ENCODE measurements around the gene TAS1R1.

The TAS1R1 gene

DNA sequence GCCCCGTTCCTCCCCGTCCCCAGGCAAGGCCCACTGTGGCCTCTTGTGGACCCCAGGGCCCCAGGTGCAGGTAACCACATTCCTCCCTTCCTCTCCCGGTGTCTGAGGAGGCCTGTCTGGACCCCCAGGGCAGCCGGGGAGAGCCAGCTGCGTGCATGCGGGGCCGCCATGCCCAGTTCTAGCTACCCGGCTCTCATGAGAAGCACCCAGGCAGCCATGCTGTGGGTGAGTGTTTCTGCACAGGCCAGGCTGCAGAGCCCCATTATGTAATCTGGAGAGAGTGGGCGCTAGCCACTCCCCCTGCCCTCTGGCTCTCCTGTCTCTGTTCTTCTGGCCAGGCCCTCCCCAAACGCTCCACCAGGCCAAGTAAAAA lies 45.2 kb upstream of the TAS1R1 start:
- Histone ChIP-seq H3K4me3 (ENCODE audit: low read length) (no peak overlapping the region), H3K4me2 (ENCODE audit: low read length) (no peak overlapping the region), H3K27ac (ENCODE audit: low read depth, low read length) (no peak overlapping the region), H3K79me2 (ENCODE audit: control insufficient read depth, low read length) (no peaks in the 10 kb centered on the region), H3F3A (ENCODE audit: control insufficient read depth, insufficient read depth) (no peaks in the 10 kb centered on the region), H3K27me3 (ENCODE audit: control insufficient read depth, low read length) (no peaks in the 10 kb centered on the region), H3K9me3 (ENCODE audit: control insufficient read depth, insufficient read depth, low read length) (no peaks in the 10 kb centered on the region), H4K20me1 (ENCODE audit: control insufficient read depth, insufficient read depth, low read depth, low read length) (no peaks in the 10 kb centered on the region), H3K36me3 (ENCODE audit: control insufficient read depth, low read length) (no peaks in the 10 kb centered on the region), H3K9me2 (replicated peaks; ENCODE audit: control insufficient read depth, low read length) (no peaks in the 10 kb centered on the region), H3K4me1 (ENCODE audit: control insufficient read depth, low read length) (no peaks in the 10 kb centered on the region)
- TF ChIP-seq CTCF (IDR thresholded peaks at IDR 0.05; ENCODE audit: low read depth, low read length, poor library complexity, severe bottlenecking) (no peak), EZH2phosphoT487 (IDR thresholded peaks at IDR 0.05; ENCODE audit: borderline replicate concordance, low read length) (no peak)

GRCh38 chr1:6510493-6510892 lies 44.6 kb upstream of the TAS1R1 start:
- Histone ChIP-seq H3K27ac (ENCODE audit: low read depth, low read length) (no peak overlapping the region), H3K27me3 (ENCODE audit: control insufficient read depth, low read length) (no peaks in the 10 kb centered on the region), H3K4me1 (ENCODE audit: control insufficient read depth, low read length) (no peaks in the 10 kb centered on the region), H3K9me2 (replicated peaks; ENCODE audit: control insufficient read depth, low read length) (no peaks in the 10 kb centered on the region), H3F3A (ENCODE audit: control insufficient read depth, insufficient read depth) (no peaks in the 10 kb centered on the region), H3K79me2 (ENCODE audit: control insufficient read depth, low read length) (no peaks in the 10 kb centered on the region), H3K4me3 (ENCODE audit: low read length) (no peak overlapping the region), H3K4me2 (ENCODE audit: low read length) (no peak overlapping the region), H4K20me1 (ENCODE audit: control insufficient read depth, insufficient read depth, low read depth, low read length) (no peaks in the 10 kb centered on the region), H3K9me3 (ENCODE audit: control insufficient read depth, insufficient read depth, low read length) (no peaks in the 10 kb centered on the region), H3K36me3 (ENCODE audit: control insufficient read depth, low read length) (no peaks in the 10 kb centered on the region)
- TF ChIP-seq EZH2phosphoT487 (IDR thresholded peaks at IDR 0.05; ENCODE audit: borderline replicate concordance, low read length) (no peak), CTCF (IDR thresholded peaks at IDR 0.05; ENCODE audit: low read depth, low read length, poor library complexity, severe bottlenecking) (no peak)

DNA sequence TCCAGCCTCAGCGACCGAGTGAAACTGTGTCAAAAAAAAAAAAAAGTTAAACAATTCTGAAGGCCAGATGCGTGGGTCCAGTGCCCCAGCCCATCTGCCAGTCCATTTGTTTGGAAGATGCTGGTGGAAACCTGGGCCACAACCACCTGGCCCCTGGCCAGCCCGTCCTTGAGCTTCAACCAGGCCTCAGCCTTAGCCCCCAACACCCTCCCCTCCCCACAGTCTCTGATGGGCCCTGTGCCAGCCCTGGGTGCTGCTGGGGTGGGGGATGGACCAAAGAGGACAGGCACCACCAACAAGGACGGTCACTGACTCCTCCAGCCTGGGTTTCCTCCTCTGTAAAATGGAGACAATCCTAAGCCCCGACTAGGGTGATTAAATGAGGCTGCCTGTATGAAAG lies 44.1 kb upstream of the TAS1R1 start:
- H3K79me2 ChIP-seq (ENCODE audit: control insufficient read depth, low read length): no peaks in the 10 kb centered on the region
- no peaks in the 10 kb centered on the region for H3K36me3 ChIP-seq (ENCODE audit: control insufficient read depth, low read length)
- H3K27ac ChIP-seq (ENCODE audit: low read depth, low read length): no peak overlapping the region
- H4K20me1 ChIP-seq (ENCODE audit: control insufficient read depth, insufficient read depth, low read depth, low read length): no peaks in the 10 kb centered on the region
- H3K4me2 ChIP-seq (ENCODE audit: low read length): no peak overlapping the region
- TF ChIP-seq EZH2phosphoT487 (IDR thresholded peaks at IDR 0.05; ENCODE audit: borderline replicate concordance, low read length) (no peak), CTCF (IDR thresholded peaks at IDR 0.05; ENCODE audit: low read depth, low read length, poor library complexity, severe bottlenecking) (no peak)
- no peaks in the 10 kb centered on the region for H3K9me3 ChIP-seq (ENCODE audit: control insufficient read depth, insufficient read depth, low read length)
- no peaks in the 10 kb centered on the region for H3K4me1 ChIP-seq (ENCODE audit: control insufficient read depth, low read length)
- H3F3A ChIP-seq (ENCODE audit: control insufficient read depth, insufficient read depth): no peaks in the 10 kb centered on the region
- H3K4me3 ChIP-seq (ENCODE audit: low read length): no peak overlapping the region
- H3K27me3 ChIP-seq (ENCODE audit: control insufficient read depth, low read length): no peaks in the 10 kb centered on the region
- H3K9me2 ChIP-seq (replicated peaks; ENCODE audit: control insufficient read depth, low read length): no peaks in the 10 kb centered on the region
